ENCODE measurements around the gene METTL6.
"Not testable (repeated sequence)": the region's sequence is repeated elsewhere in the genome, so short reads cannot be mapped to it uniquely, and the experiment has no call there.

GRCh38 chr3:15456915-15457314 is 29.6 kb upstream of the METTL6 start:
- not testable (repeated sequence) for TF ChIP-seq CTCF (IDR thresholded peaks at IDR 0.05); POLR2AphosphoS5 (IDR thresholded peaks at IDR 0.05; ENCODE audit: insufficient read depth in 1 of 2, low read depth in 1 of 2)
